DND-41 (cell line): ENCODE results near the gene RAD9B.

Source experiments
- ATAC-seq: fragments of 200-7000 bp; cut with Tn5 transposase; 3 replicates; pipeline ENCODE4 v1.9.1; 2021; ENCODE audit warnings: low read depth; ENCODE audit not compliant: insufficient read depth
- DNase-seq: peaks from one replicate; pipeline ENCODE4 v3.0.0-alpha.2; 2020
- H2AFZ ChIP-seq: 2 replicates; pipeline ENCODE4 v1.6.0; 2012; ENCODE audit warnings: low read depth, low read length
- H3K27ac ChIP-seq: 2 replicates; pipeline ENCODE4 v1.5.1; 2012; ENCODE audit warnings: low read length, inconsistent platforms
- H3K27me3 ChIP-seq: fragments of 200-600 bp; sonication (generic); 2 replicates; pipeline ENCODE4 v1.6.0; 2012; ENCODE audit warnings: low read length, mild to moderate bottlenecking, inconsistent platforms; ENCODE audit not compliant: insufficient read depth, poor library complexity
- H3K36me3 ChIP-seq: 2 replicates; pipeline ENCODE4 v1.5.1; 2012; ENCODE audit warnings: low read length, inconsistent platforms; ENCODE audit not compliant: insufficient read depth
- H3K4me1 ChIP-seq: 2 replicates; pipeline ENCODE4 v1.5.1; 2012; ENCODE audit warnings: mild to moderate bottlenecking, low read length; ENCODE audit not compliant: insufficient read depth
- H3K4me2 ChIP-seq: 2 replicates; pipeline ENCODE4 v1.6.0; 2012; ENCODE audit warnings: mild to moderate bottlenecking, moderate library complexity, low read length, inconsistent platforms; ENCODE audit not compliant: insufficient read depth
- H3K4me3 ChIP-seq, 2 experiments: fragments of 200-600 bp in 1 of 2; shearing (Covaris generic) in 1 of 2; 2 replicates each; pipeline ENCODE4 v1.5.1; 2012 to 2016; ENCODE audit warnings: inconsistent platforms in 2 of 2, low read length in 2 of 2, mild to moderate bottlenecking in 2 of 2, low read depth in 1 of 2, moderate library complexity in 1 of 2
- H3K79me2 ChIP-seq: 2 replicates; pipeline ENCODE4 v1.6.0; 2012; ENCODE audit warnings: low read length, inconsistent platforms; ENCODE audit not compliant: insufficient read depth
- H3K9ac ChIP-seq: 2 replicates; pipeline ENCODE4 v1.6.0; 2012; ENCODE audit warnings: low read depth, mild to moderate bottlenecking, inconsistent platforms, low read length, moderate library complexity
- H3K9me3 ChIP-seq: 2 replicates; pipeline ENCODE4 v1.5.1; 2012; ENCODE audit warnings: low read length, moderate library complexity, mild to moderate bottlenecking, inconsistent platforms; ENCODE audit not compliant: insufficient read depth, severe bottlenecking
- H4K20me1 ChIP-seq: 2 replicates; pipeline ENCODE4 v1.6.0; 2012; ENCODE audit warnings: low read length; ENCODE audit not compliant: insufficient read depth
- CTCF ChIP-seq: IDR thresholded peaks from 2 replicates; pipeline ENCODE4 v1.5.1; 2012; ENCODE audit warnings: borderline replicate concordance, low read length, moderate library complexity, mild to moderate bottlenecking; ENCODE audit not compliant: poor library complexity, severe bottlenecking; ENCODE audit errors: extremely low read depth
- EZH2 ChIP-seq: IDR thresholded peaks from 3 replicates; pipeline ENCODE4 v1.6.1; 2012; ENCODE audit warnings: borderline replicate concordance, low read depth, mild to moderate bottlenecking, moderate library complexity, low read length, inconsistent platforms; ENCODE audit not compliant: severe bottlenecking

The RAD9B gene

DNA sequence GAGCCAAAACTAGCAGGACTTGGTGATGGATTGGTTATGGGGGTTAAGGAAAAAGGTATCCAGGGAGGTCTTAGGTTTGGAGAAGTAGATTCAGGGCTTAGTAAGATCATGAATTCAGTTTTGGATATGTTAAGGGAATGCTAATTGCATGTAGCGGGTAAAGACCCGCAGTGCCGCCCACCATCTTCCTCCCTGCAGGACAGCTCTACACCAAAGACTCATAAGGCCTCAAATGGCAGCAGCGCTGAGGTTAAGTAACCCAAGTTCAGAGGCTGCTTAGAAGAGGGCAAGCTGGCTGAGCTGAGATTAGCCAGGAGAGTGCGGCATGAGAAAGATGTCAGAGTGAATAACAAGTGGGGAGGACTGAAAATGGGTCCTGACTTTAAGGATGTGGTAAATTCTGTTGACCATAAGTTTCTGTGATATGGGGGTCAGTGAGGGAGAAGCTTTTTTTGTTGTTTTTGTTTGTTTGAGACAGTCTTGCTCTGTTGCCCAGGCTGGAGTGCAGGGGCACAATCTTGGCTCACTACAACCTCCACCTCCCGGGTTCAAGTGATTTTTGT lies 26.2 kb downstream of the RAD9B start:
- ATAC-seq = peak; percentile 35; the same call in 1 of the 3 replicates

GRCh38 chr12:110530511-110530910 lies 28.4 kb downstream of the RAD9B start:
- Histone ChIP-seq H3K27me3 (no peaks in the 10 kb centered on the region), H3K4me3 (no peak overlapping the region), H3K9me3 (no peaks in the 10 kb centered on the region), H3K9ac (no peak overlapping the region), H2AFZ (no peak overlapping the region), H4K20me1 (no peaks in the 10 kb centered on the region), H3K36me3 (peaks cover 43% of the 10 kb centered on the region), H3K79me2 (no peaks in the 10 kb centered on the region), H3K4me1 (no peaks in the 10 kb centered on the region), H3K27ac (no peak overlapping the region), H3K4me2 (no peak overlapping the region)
- no peak for TF ChIP-seq CTCF
- TF ChIP-seq EZH2 = no peak
- DNase-seq = no peak
- ATAC-seq = no peak

More for the DNA sequence above, 26.2 kb downstream of the RAD9B start:
- DNase-seq = no peak
- Histone ChIP-seq H3K79me2 (no peaks in the 10 kb centered on the region), H3K4me1 (no peaks in the 10 kb centered on the region), H3K4me2 (no peak overlapping the region), H2AFZ (no peak overlapping the region), H4K20me1 (no peaks in the 10 kb centered on the region), H3K27ac (no peak overlapping the region), H3K27me3 (no peaks in the 10 kb centered on the region), H3K4me3 (no peak overlapping the region), H3K9me3 (no peaks in the 10 kb centered on the region), H3K36me3 (peaks cover 25% of the 10 kb centered on the region), H3K9ac (no peak overlapping the region)
- TF ChIP-seq CTCF = no peak
- no peak for TF ChIP-seq EZH2

- Histone ChIP-seq H3K36me3 (peaks cover 56% of the 10 kb centered on the region), H3K4me1 (no peaks in the 10 kb centered on the region), H3K4me3 (no peak overlapping the region), H3K9ac (no peak overlapping the region), H3K27ac (no peak overlapping the region), H3K27me3 (no peaks in the 10 kb centered on the region), H4K20me1 (no peaks in the 10 kb centered on the region), H2AFZ (no peak overlapping the region), H3K4me2 (no peak overlapping the region), H3K9me3 (no peaks in the 10 kb centered on the region), H3K79me2 (no peaks in the 10 kb centered on the region)
- TF ChIP-seq EZH2 (no peak), CTCF (no peak)
- DNase-seq (no peak), ATAC-seq (no peak; the same call in 2 of the 3 replicates)
Measured at GRCh38 chr12:110531741-110532333, 29.7 kb downstream of the RAD9B start.
